ENCODE measurements around the gene DCAF5. TPM values are rescaled to one million over a fixed set of nuclear protein-coding genes. Genes with fewer than 3 reads are reported as not detected.

DCAF5 gene
- total and polyA plus RNA-seq, 9 donors, result 24.9 to 50.1 (median 42.4) TPM

GRCh38 chr14:69044965-69045555 is 107.9 kb downstream of the DCAF5 start:
- Histone ChIP-seq H3K9me3 (no peaks in the 10 kb centered on the region), H3K4me1 (ENCODE audit: insufficient read depth) (peaks cover 42% of the 10 kb centered on the region), H3K4me3 (no peak overlapping the region), H3K27ac (peak overlapping the region in 1 of 2 donors; percentile 63), H3K36me3 (no peaks in the 10 kb centered on the region), H3K27me3 (no peaks in the 10 kb centered on the region)
- no peak for TF ChIP-seq EP300 (IDR thresholded peaks at IDR 0.05)
- TF ChIP-seq, protein P1, sequence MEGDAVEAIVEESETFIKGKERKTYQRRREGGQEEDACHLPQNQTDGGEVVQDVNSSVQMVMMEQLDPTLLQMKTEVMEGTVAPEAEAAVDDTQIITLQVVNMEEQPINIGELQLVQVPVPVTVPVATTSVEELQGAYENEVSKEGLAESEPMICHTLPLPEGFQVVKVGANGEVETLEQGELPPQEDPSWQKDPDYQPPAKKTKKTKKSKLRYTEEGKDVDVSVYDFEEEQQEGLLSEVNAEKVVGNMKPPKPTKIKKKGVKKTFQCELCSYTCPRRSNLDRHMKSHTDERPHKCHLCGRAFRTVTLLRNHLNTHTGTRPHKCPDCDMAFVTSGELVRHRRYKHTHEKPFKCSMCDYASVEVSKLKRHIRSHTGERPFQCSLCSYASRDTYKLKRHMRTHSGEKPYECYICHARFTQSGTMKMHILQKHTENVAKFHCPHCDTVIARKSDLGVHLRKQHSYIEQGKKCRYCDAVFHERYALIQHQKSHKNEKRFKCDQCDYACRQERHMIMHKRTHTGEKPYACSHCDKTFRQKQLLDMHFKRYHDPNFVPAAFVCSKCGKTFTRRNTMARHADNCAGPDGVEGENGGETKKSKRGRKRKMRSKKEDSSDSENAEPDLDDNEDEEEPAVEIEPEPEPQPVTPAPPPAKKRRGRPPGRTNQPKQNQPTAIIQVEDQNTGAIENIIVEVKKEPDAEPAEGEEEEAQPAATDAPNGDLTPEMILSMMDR (IDR thresholded peaks at IDR 0.05), result no peak
- no peak for TF ChIP-seq POLR2A (IDR thresholded peaks at IDR 0.05)
- intact Hi-C loops (cut with DNase I), result loop anchor here (5.0 to 10.0 kb wide), 4 partner anchors 60 to 70 kb away; partner anchors contain the start of gene ACTN1 (in 2 of the 4)
- DNase-seq, result peak; percentile 53 to 74 (median 66)
- 8 to 14% (median 11%) methylated on average over 6 of the region's 6 CpGs for WGBS, 3 donors

- no peaks in the 10 kb centered on the region for H3K27me3 ChIP-seq
- no peaks in the 10 kb centered on the region for H3K36me3 ChIP-seq
- WGBS, 3 donors, result 78 to 91% (median 83%) methylated on average over 2 of the region's 2 CpGs
- no peak for DNase-seq
- intact Hi-C loops (cut with DNase I), result loop anchor here (5.0 to 10.0 kb wide), 4 partner anchors 59 to 69 kb away; partner anchors contain the start of gene ACTN1 (in 2 of the 4)
- no peak overlapping the region for H3K4me3 ChIP-seq
- no peaks in the 10 kb centered on the region for H3K9me3 ChIP-seq
- TF ChIP-seq POLR2A (IDR thresholded peaks at IDR 0.05) (no peak), EP300 (IDR thresholded peaks at IDR 0.05) (no peak)
- TF ChIP-seq, protein P1 (IDR thresholded peaks at IDR 0.05), result no peak
- H3K4me1 ChIP-seq (ENCODE audit: insufficient read depth), result peaks cover 39% of the 10 kb centered on the region
- H3K27ac ChIP-seq, result peak overlapping the region; percentile 47 to 63
Observed at GRCh38 chr14:69044296-69044695, 108.6 kb downstream of the DCAF5 start.

GRCh38 chr14:69043596-69044260 is 109.2 kb downstream of the DCAF5 start:
- peaks cover 37% of the 10 kb centered on the region for H3K4me1 ChIP-seq (ENCODE audit: insufficient read depth)
- peak in 4 of 5 donors; percentile 41 to 66 (median 60) for DNase-seq

DNA sequence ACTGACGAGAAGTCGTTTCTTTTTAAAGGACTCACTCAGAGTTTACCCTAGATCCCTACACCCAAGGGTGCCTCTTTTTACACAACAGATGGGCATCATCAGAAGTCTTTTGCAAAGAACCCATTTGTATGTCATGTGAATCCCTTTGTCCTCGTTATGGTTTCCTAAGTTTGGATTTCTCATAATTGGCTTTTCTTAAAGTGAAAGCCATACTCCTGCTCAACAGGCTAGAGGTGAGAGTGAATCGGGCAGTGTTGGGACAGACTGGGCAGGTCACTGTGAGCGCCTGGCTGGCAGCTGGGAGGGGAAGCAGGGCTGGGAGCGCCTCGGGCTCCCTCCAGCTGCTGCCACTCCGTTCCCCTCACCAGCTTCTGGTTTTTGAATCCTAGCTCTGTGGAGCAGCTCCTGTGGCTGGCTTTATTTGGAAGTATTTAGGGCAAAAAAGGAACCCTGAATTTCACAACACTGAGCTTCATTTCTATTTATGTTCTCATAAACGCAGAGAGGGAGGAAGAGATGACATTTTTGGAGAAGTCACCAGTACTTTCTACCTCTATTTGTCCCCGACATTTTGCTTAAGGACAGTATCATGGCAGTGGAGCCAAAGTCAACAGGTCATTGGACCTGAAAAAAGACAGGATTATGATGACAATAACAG is 110.0 kb downstream of the DCAF5 start:
- WGBS, 3 donors, result 32 to 45% (median 36%) methylated on average over 10 of the region's 10 CpGs

More at GRCh38 chr14:69043596-69044260, 109.2 kb downstream of the DCAF5 start:
- Histone ChIP-seq H3K4me3 (no peak overlapping the region), H3K36me3 (no peaks in the 10 kb centered on the region), H3K27me3 (no peaks in the 10 kb centered on the region), H3K27ac (peak overlapping the region; percentile 47 to 63), H3K9me3 (no peaks in the 10 kb centered on the region)
- intact Hi-C loops (cut with DNase I), result loop anchor here (5.0 to 10.0 kb wide), 4 partner anchors 59 to 69 kb away; partner anchors contain the start of gene ACTN1 (in 2 of the 4)
- WGBS, 3 donors, result 46 to 51% (median 49%) methylated on average over 8 of the region's 8 CpGs
- TF ChIP-seq, protein P1 (IDR thresholded peaks at IDR 0.05), result no peak
- TF ChIP-seq EP300 (IDR thresholded peaks at IDR 0.05), result no peak
- no peak for TF ChIP-seq POLR2A (IDR thresholded peaks at IDR 0.05)

More for the DNA sequence above, 110.0 kb downstream of the DCAF5 start:
- no peak overlapping the region for H3K4me3 ChIP-seq
- peaks cover 37% of the 10 kb centered on the region for H3K4me1 ChIP-seq (ENCODE audit: insufficient read depth)
- intact Hi-C loops (cut with DNase I), result loop anchor here (5.0 to 10.0 kb wide), 4 partner anchors 58 to 68 kb away; partner anchors contain the start of gene ACTN1 (in 2 of the 4)
- peak overlapping the region in 1 of 2 donors; percentile 63 for H3K27ac ChIP-seq
- no peak for TF ChIP-seq EP300 (IDR thresholded peaks at IDR 0.05)
- TF ChIP-seq, protein P1 (IDR thresholded peaks at IDR 0.05), result no peak
- H3K36me3 ChIP-seq, result no peaks in the 10 kb centered on the region
- H3K27me3 ChIP-seq, result no peaks in the 10 kb centered on the region
- peak in 4 of 5 donors; percentile 39 to 56 (median 46) for DNase-seq
- no peaks in the 10 kb centered on the region for H3K9me3 ChIP-seq

Measured in ovary (tissue), 9 donors.